Left kidney (tissue), 2 donors: Measurements from ENCODE around the gene WDR47. TPM values are rescaled to one million over a fixed set of nuclear protein-coding genes. Genes with fewer than 3 reads are reported as not detected.
"Not testable (repeated sequence)": the region's sequence is repeated elsewhere in the genome, so short reads cannot be mapped to it uniquely, and the experiment has no call there.

Experiments used
- DNase-seq: peaks from one replicate; pipeline ENCODE4 v3.0.0-alpha.2; 2013
- polyA plus RNA-seq: library from polyadenylated mRNA; unstranded; fragments of 120-200 nt; gene quantifications from one replicate; pipeline ENCODE4 v1.2.1, GENCODE V29; 2013; ENCODE audit not compliant: insufficient read length

The WDR47 gene
- polyA plus RNA-seq, 1 donor, result 14.6 TPM

- no peak for DNase-seq
These were observed 14.2 kb upstream of the WDR47 start for GRCh38 chr1:109056064-109056463.

- not testable (repeated sequence) for DNase-seq
These were observed 10.2 kb upstream of the WDR47 start for GRCh38 chr1:109052145-109052544.

- no peak for DNase-seq
These were observed 8.5 kb upstream of the WDR47 start for GRCh38 chr1:109050228-109050995.

GRCh38 chr1:109048335-109048734 lies 6.4 kb upstream of the WDR47 start:
- DNase-seq, result no peak

- DNase-seq, result no peak
These were observed 5.4 kb upstream of the WDR47 start for GRCh38 chr1:109047339-109047738.

GRCh38 chr1:109046671-109047070 lies 4.8 kb upstream of the WDR47 start:
- no peak for DNase-seq

- DNase-seq, result no peak
These were observed 3.7 kb upstream of the WDR47 start for GRCh38 chr1:109045595-109045994.

GRCh38 chr1:109040989-109041620 lies 797 bp downstream of the WDR47 start:
- DNase-seq, result no peak

GRCh38 chr1:109040627-109040988 lies 1.3 kb downstream of the WDR47 start:
- no peak for DNase-seq

GRCh38 chr1:109034382-109034781 lies 7.5 kb downstream of the WDR47 start:
- DNase-seq, result no peak

GRCh38 chr1:109029493-109029892 lies 12.4 kb downstream of the WDR47 start:
- DNase-seq, result not testable (repeated sequence)

- DNase-seq, result no peak
These were observed 14.1 kb downstream of the WDR47 start for GRCh38 chr1:109027841-109028240.

- DNase-seq, result no peak
These were observed 16.2 kb downstream of the WDR47 start for GRCh38 chr1:109025694-109026093.

GRCh38 chr1:109024646-109025045 lies 17.3 kb downstream of the WDR47 start:
- DNase-seq, result no peak

GRCh38 chr1:109020693-109021257 lies 21.1 kb downstream of the WDR47 start:
- DNase-seq, result no peak

- not testable (repeated sequence) for DNase-seq
These were observed 24.2 kb downstream of the WDR47 start for GRCh38 chr1:109017719-109018118.

- DNase-seq, result no peak
These were observed 24.8 kb downstream of the WDR47 start for GRCh38 chr1:109017134-109017533.

GRCh38 chr1:109011335-109011734 lies 30.6 kb downstream of the WDR47 start:
- DNase-seq, result no peak

GRCh38 chr1:108996622-108997021 lies 45.3 kb downstream of the WDR47 start:
- not testable (repeated sequence) for DNase-seq

GRCh38 chr1:108983114-108983513 lies 58.8 kb downstream of the WDR47 start:
- no peak for DNase-seq

- no peak for DNase-seq
These were observed 65.2 kb downstream of the WDR47 start for GRCh38 chr1:108976658-108977057.

- no peak for DNase-seq
These were observed 69.0 kb downstream of the WDR47 start for GRCh38 chr1:108972951-108973350.

GRCh38 chr1:108969346-108969745 lies 72.6 kb downstream of the WDR47 start:
- DNase-seq, result no peak
